Ascending aorta (tissue), 2 donors: ENCODE results near the gene SV2B. TPM values are rescaled to one million over a fixed set of nuclear protein-coding genes. Genes with fewer than 3 reads are reported as not detected.

Experiments used
- DNase-seq, 2 donors: peaks; one replicate each; pipeline ENCODE4 v3.0.0-alpha.2; 2019; ENCODE audit warnings: low spot score in 2 of 2
- H3K27ac ChIP-seq, 2 donors: fragments of 200-600 bp; sonication (generic); one replicate each; pipeline ENCODE4 v1.5.1; 2016 to 2017; ENCODE audit warnings: mild to moderate bottlenecking in 1 of 2
- H3K27me3 ChIP-seq: fragments of 200-600 bp; sonication (generic); one replicate; pipeline ENCODE4 v1.5.1; 2017
- H3K36me3 ChIP-seq, 2 donors: fragments of 200-600 bp; sonication (generic); one replicate each; pipeline ENCODE4 v1.5.1; 2016
- H3K4me1 ChIP-seq, 2 donors: fragments of 200-600 bp; sonication (generic); one replicate each; pipeline ENCODE4 v1.5.1; 2016 to 2017; ENCODE audit warnings: mild to moderate bottlenecking in 1 of 2
- H3K4me3 ChIP-seq, 2 donors: fragments of 200-600 bp; sonication (generic); one replicate each; pipeline ENCODE4 v1.5.1; 2016 to 2017; ENCODE audit warnings: mild to moderate bottlenecking in 1 of 2
- H3K9me3 ChIP-seq, 2 donors: fragments of 200-600 bp; sonication (generic); one replicate each; pipeline ENCODE4 v1.5.1; 2016
- CTCF ChIP-seq, 3 experiments: fragments of 200-600 bp in 2 of 3; fragments of 450-650 bp in 1 of 3; sonication (generic) in 2 of 3; IDR thresholded peaks; one replicate each; pipeline ENCODE4 v1.5.1; 2016 to 2019; ENCODE audit warnings: antibody characterized with exemption in 3 of 3, mild to moderate bottlenecking in 1 of 3, moderate library complexity in 1 of 3
- intact Hi-C: fragments of 100-400 bp; cut with DNase I; formaldehyde crosslinking; loops from one replicate; pipeline ENCODE4 v1.15.1; 2023
- total RNA-seq: library from RNA; depleted of rRNA; stranded (reverse); fragments of >200 nt; gene quantifications from one replicate; pipeline ENCODE4 v1.1.0, GENCODE V29; 2016

Gene SV2B
- total RNA-seq, 1 donor from 2014 or later, result 0.11 TPM

GRCh38 chr15:91318931-91319330 lies 218.9 kb downstream of the SV2B start:
- Histone ChIP-seq H3K36me3 (no peaks in the 10 kb centered on the region), H3K4me3 (no peak overlapping the region), H3K27me3 (no peaks in the 10 kb centered on the region), H3K27ac (no peak overlapping the region), H3K4me1 (no peaks in the 10 kb centered on the region), H3K9me3 (no peaks in the 10 kb centered on the region)
- no peak for DNase-seq
- intact Hi-C loops, result no loop called here
- no peak for TF ChIP-seq CTCF (IDR thresholded peaks at IDR 0.05)

- no peaks in the 10 kb centered on the region for H3K4me1 ChIP-seq
- TF ChIP-seq CTCF (IDR thresholded peaks at IDR 0.05), result no peak
- no peaks in the 10 kb centered on the region for H3K27me3 ChIP-seq
- intact Hi-C loops, result no loop called here
- H3K27ac ChIP-seq, result no peak overlapping the region
- no peak overlapping the region for H3K4me3 ChIP-seq
- no peak for DNase-seq
- no peaks in the 10 kb centered on the region for H3K9me3 ChIP-seq
- no peaks in the 10 kb centered on the region for H3K36me3 ChIP-seq
Observed at GRCh38 chr15:91319371-91320059, 219.5 kb downstream of the SV2B start.

GRCh38 chr15:91320101-91320500 lies 220.0 kb downstream of the SV2B start:
- Histone ChIP-seq H3K9me3 (no peaks in the 10 kb centered on the region), H3K27ac (no peak overlapping the region), H3K36me3 (no peaks in the 10 kb centered on the region), H3K27me3 (no peaks in the 10 kb centered on the region), H3K4me1 (no peaks in the 10 kb centered on the region), H3K4me3 (no peak overlapping the region)
- no peak for TF ChIP-seq CTCF (IDR thresholded peaks at IDR 0.05)
- no peak for DNase-seq
- intact Hi-C loops, result no loop called here

GRCh38 chr15:91329914-91330313 lies 229.9 kb downstream of the SV2B start:
- intact Hi-C loops, result no loop called here
- Histone ChIP-seq H3K4me1 (no peaks in the 10 kb centered on the region), H3K27me3 (no peaks in the 10 kb centered on the region), H3K4me3 (no peak overlapping the region), H3K9me3 (no peaks in the 10 kb centered on the region), H3K27ac (no peak overlapping the region), H3K36me3 (no peaks in the 10 kb centered on the region)
- DNase-seq, result no peak
- TF ChIP-seq CTCF (IDR thresholded peaks at IDR 0.05), result no peak

GRCh38 chr15:91331581-91331980 lies 231.5 kb downstream of the SV2B start:
- Histone ChIP-seq H3K4me3 (no peak overlapping the region), H3K27ac (no peak overlapping the region), H3K4me1 (no peaks in the 10 kb centered on the region), H3K36me3 (no peaks in the 10 kb centered on the region), H3K9me3 (no peaks in the 10 kb centered on the region), H3K27me3 (no peaks in the 10 kb centered on the region)
- intact Hi-C loops, result no loop called here
- no peak for TF ChIP-seq CTCF (IDR thresholded peaks at IDR 0.05)
- DNase-seq, result no peak

- no peaks in the 10 kb centered on the region for H3K4me1 ChIP-seq
- no peaks in the 10 kb centered on the region for H3K36me3 ChIP-seq
- no peak overlapping the region for H3K4me3 ChIP-seq
- no peak overlapping the region for H3K27ac ChIP-seq
- no peaks in the 10 kb centered on the region for H3K27me3 ChIP-seq
- no peak for DNase-seq
- intact Hi-C loops, result no loop called here
- no peak for TF ChIP-seq CTCF (IDR thresholded peaks at IDR 0.05)
- no peaks in the 10 kb centered on the region for H3K9me3 ChIP-seq
Observed at GRCh38 chr15:91335702-91336101, 235.6 kb downstream of the SV2B start.
